Stomach (tissue), 9 donors: ENCODE measurements around the gene CADPS. TPM values are rescaled to one million over a fixed set of nuclear protein-coding genes. Genes with fewer than 3 reads are reported as not detected.

Experiments
- DNase-seq, 2 donors: peaks; one replicate each; pipeline versions ENCODE4 v3.0.0 to v3.0.0-alpha.2; 2013 to 2019
- H3K27ac ChIP-seq, 5 donors: fragments of 200-600 bp in 4 of 5; sonication (generic) in 4 of 5; one replicate each; pipeline ENCODE4 v1.5.1; 2013 to 2019; ENCODE audit warnings: mild to moderate bottlenecking in 1 of 5, moderate library complexity in 1 of 5
- H3K27me3 ChIP-seq, 3 donors: fragments of 200-600 bp; sonication (generic); one replicate each; pipeline ENCODE4 v1.5.1; 2017 to 2019; ENCODE audit warnings: mixed run types in 1 of 3
- H3K36me3 ChIP-seq, 4 donors: fragments of 200-600 bp; sonication (generic); 1 replicate in 3 of 4; 2 replicates in 1 of 4; pipeline ENCODE4 v1.5.1; 2016 to 2019
- H3K4me1 ChIP-seq, 4 donors: fragments of 200-600 bp; sonication (generic); one replicate each; pipeline ENCODE4 v1.5.1; 2016 to 2019
- H3K4me3 ChIP-seq, 4 donors: fragments of 200-600 bp; sonication (generic) in 3 of 4; one replicate each; pipeline ENCODE4 v1.5.1; 2016 to 2019; ENCODE audit warnings: mild to moderate bottlenecking in 1 of 4
- H3K9me3 ChIP-seq, 4 donors: fragments of 200-600 bp; sonication (generic); one replicate each; pipeline ENCODE4 v1.5.1; 2016 to 2019
- CTCF ChIP-seq, 7 experiments: fragments of 450-650 bp in 4 of 7; fragments of 200-600 bp in 3 of 7; sonication (generic) in 3 of 7; IDR thresholded peaks; one replicate each; pipeline ENCODE4 v1.5.1; 2016 to 2019; ENCODE audit warnings: antibody characterized with exemption in 7 of 7, control low read depth in 2 of 7, mild to moderate bottlenecking in 1 of 7
- EP300 ChIP-seq: sonication (generic); formaldehyde crosslinking; IDR thresholded peaks from one replicate; pipeline ENCODE4 v1.6.1; 2017; ENCODE audit warnings: antibody characterized with exemption
- POLR2A ChIP-seq, 4 donors: fragments of 450-650 bp; IDR thresholded peaks; one replicate each; pipeline ENCODE4 v1.6.1; 2016; ENCODE audit warnings: antibody characterized with exemption in 4 of 4, control low read depth in 2 of 4, mild to moderate bottlenecking in 1 of 4, moderate library complexity in 1 of 4
- POLR2AphosphoS5 ChIP-seq, 3 donors: sonication (generic); formaldehyde crosslinking; IDR thresholded peaks; one replicate each; pipeline ENCODE4 v1.6.1; 2016; ENCODE audit warnings: antibody characterized with exemption in 3 of 3
- WGBS, 5 donors: extraction: QIAGEN DNeasy Blood & Tissue Kit in 3 of 5; methylation state at CpG; one replicate each; pipeline versions ENCODE4 v1.1.5 to v1.1.7; 2013 to 2018; 5-methylcytosine and 5-hydroxymethylcytosine counted together
- intact Hi-C: fragments of 100-400 bp; cut with DNase I; formaldehyde crosslinking; loops from one replicate; pipeline ENCODE4 v1.15.1; 2023; ENCODE audit warnings: low total_unique reads
- polyA plus RNA-seq, 3 donors: library from polyadenylated mRNA; stranded (reverse); fragments of 200-250 nt; gene quantifications; one replicate each; pipeline ENCODE4 v1.2.3, GENCODE V29; 2013
- total RNA-seq, 5 donors: library from RNA; depleted of rRNA; stranded (reverse); fragments of >200 nt; gene quantifications; one replicate each; pipeline versions ENCODE4 v1.1.0 to v1.2.3, GENCODE V29; 2014 to 2016
- donor health status: healthy with polysubstance abuse.
- donor health status: Bipolar disorder and iron deficiency.
- donor health status: healthy.

Gene CADPS
- total and polyA plus RNA-seq, 8 donors: 0.58 to 32.2 (median 3.4) TPM

- no peaks in the 10 kb centered on the region for H3K4me1 ChIP-seq
- DNase-seq: no peak
- H3K36me3 ChIP-seq: no peaks in the 10 kb centered on the region
- no peak overlapping the region for H3K4me3 ChIP-seq
- peaks cover 0 to 7% (median 0%) of the 10 kb centered on the region in 3 donors for H3K27me3 ChIP-seq
- no peak for TF ChIP-seq EP300
- TF ChIP-seq CTCF (IDR thresholded peaks at IDR 0.05): no peak
- no peak for TF ChIP-seq POLR2A (IDR thresholded peaks at IDR 0.05)
- TF ChIP-seq POLR2AphosphoS5 (IDR thresholded peaks at IDR 0.05): no peak
- WGBS, 5 donors: 81 to 91% (median 87%) methylated on average over 2 of the region's 2 CpGs
- H3K9me3 ChIP-seq: no peaks in the 10 kb centered on the region
- H3K27ac ChIP-seq: no peak overlapping the region
- intact Hi-C loops: no loop called here
Observed at GRCh38 chr3:62542185-62542584, 333.0 kb downstream of the CADPS start.

DNA sequence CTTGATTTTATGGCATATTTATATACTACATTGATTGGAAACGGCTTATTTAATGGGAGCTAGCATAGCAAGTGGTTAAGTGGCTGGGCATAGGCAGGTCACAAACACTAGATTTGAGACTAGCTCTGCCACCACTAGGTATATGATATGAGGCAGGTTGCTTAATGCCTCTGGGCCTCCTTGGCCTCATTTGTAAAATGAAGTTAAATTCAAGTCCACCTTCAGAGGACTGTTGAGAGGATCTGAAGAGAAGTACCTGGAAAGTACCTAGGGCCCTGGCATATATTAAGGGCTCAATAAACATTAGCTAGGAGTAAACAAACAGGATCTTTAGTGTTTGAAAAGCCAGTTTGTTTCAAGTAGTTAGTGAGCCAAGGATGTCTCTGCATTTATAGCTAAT is 335.5 kb downstream of the CADPS start:
- TF ChIP-seq POLR2A (IDR thresholded peaks at IDR 0.05): no peak
- TF ChIP-seq POLR2AphosphoS5 (IDR thresholded peaks at IDR 0.05): no peak
- no peak for TF ChIP-seq CTCF (IDR thresholded peaks at IDR 0.05)
- no peak for TF ChIP-seq EP300
- Histone ChIP-seq H3K27me3 (peaks cover 0 to 7% (median 0%) of the 10 kb centered on the region in 3 donors), H3K4me1 (no peaks in the 10 kb centered on the region), H3K4me3 (no peak overlapping the region), H3K36me3 (no peaks in the 10 kb centered on the region), H3K27ac (no peak overlapping the region), H3K9me3 (no peaks in the 10 kb centered on the region)
- 76 to 94% (median 84%) methylated on average over 1 of the region's 1 CpG for whole genome bisulfite sequencing, 5 donors
- intact Hi-C loops: no loop called here
- no peak for DNase-seq

DNA sequence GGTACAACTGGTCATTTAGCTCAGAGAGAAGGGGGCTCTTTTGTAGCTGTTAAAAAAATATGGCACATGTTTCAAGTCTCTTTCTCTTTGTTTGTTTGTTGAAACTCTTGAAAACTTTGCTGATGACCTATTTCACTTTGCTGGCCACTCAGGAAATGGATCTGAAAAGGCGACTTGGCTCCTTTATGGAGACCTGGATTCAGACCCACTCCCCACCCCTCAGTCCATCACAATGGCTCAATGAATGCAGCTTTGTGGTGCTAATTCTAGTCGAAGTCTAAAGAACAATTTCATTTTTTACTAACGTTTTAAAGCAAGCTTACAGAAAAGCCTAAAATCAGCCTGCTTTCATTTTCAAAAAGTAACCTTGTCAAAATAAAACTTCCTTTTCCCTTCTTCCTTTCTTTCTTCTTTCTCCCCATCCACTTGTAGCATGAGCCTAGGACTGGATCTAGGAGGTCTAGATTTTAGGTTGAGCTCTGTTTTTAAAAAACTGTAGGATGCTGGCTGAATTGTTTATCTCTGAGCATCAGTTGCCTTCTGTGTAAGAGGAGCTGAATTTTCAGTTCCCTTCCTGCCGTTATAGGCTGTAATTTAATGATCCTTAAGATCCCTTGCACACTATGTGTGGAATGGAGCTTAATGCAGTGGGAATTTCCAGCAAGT is 336.4 kb downstream of the CADPS start:
- intact Hi-C loops: no loop called here
- DNase-seq: no peak
- H3K4me3 ChIP-seq: no peak overlapping the region
- no peaks in the 10 kb centered on the region for H3K36me3 ChIP-seq
- no peaks in the 10 kb centered on the region for H3K9me3 ChIP-seq
- no peak for TF ChIP-seq EP300
- no peak for TF ChIP-seq POLR2A (IDR thresholded peaks at IDR 0.05)
- TF ChIP-seq CTCF (IDR thresholded peaks at IDR 0.05): no peak
- no peak for TF ChIP-seq POLR2AphosphoS5 (IDR thresholded peaks at IDR 0.05)
- H3K27me3 ChIP-seq: peaks cover 0 to 7% (median 0%) of the 10 kb centered on the region in 3 donors
- H3K4me1 ChIP-seq: no peaks in the 10 kb centered on the region
- WGBS, 5 donors: 31 to 40% (median 34%) methylated on average over 4 of the region's 4 CpGs
- H3K27ac ChIP-seq: no peak overlapping the region

- WGBS, 5 donors: 81 to 88% (median 85%) methylated on average over 7 of the region's 7 CpGs
- intact Hi-C loops: no loop called here
- no peaks in the 10 kb centered on the region for H3K4me1 ChIP-seq
- DNase-seq: no peak
- no peaks in the 10 kb centered on the region for H3K36me3 ChIP-seq
- H3K27me3 ChIP-seq: peaks cover 0 to 3% (median 0%) of the 10 kb centered on the region in 3 donors
- TF ChIP-seq POLR2AphosphoS5 (IDR thresholded peaks at IDR 0.05) (no peak), CTCF (IDR thresholded peaks at IDR 0.05) (no peak)
- H3K4me3 ChIP-seq: no peak overlapping the region
- H3K9me3 ChIP-seq: no peaks in the 10 kb centered on the region
- no peak overlapping the region for H3K27ac ChIP-seq
Observed at GRCh38 chr3:62534326-62534725, 340.9 kb downstream of the CADPS start.
